ENCODE data around the gene UTP15. TPM values are rescaled to one million over a fixed set of nuclear protein-coding genes. Genes with fewer than 3 reads are reported as not detected.

Gene UTP15
- total and polyA plus RNA-seq, 2 donors (not counting 3 experiments of a cell fraction or from before 2014, with no cell fraction given), result 11.7 to 25.2 TPM

- H3K27me3 ChIP-seq (ENCODE audit: control insufficient read depth in 2 of 2, insufficient read depth in 2 of 2, low read length in 2 of 2), result no peaks in the 10 kb centered on the region
- no peaks in the 10 kb centered on the region for H3K79me2 ChIP-seq (ENCODE audit: control insufficient read depth, insufficient read depth, low read length)
- H3K4me1 ChIP-seq (ENCODE audit: control insufficient read depth, extremely low read depth, insufficient read depth, low read length), result peaks cover 46% of the 10 kb centered on the region
- no peak for DNase-seq (ENCODE audit: low read depth, low spot score)
- peak overlapping the region; percentile 34 for H3K9ac ChIP-seq (replicated peaks; ENCODE audit: extremely low read depth, insufficient read depth, low read length)
- peak overlapping the region; percentile 84 for H3K27ac ChIP-seq (ENCODE audit: insufficient read depth, low read depth, low read length)
- H3K4me2 ChIP-seq (ENCODE audit: insufficient read depth, low read length), result peak overlapping the region; percentile 64
- FAIRE-seq, result peak; percentile 70
- ChIA-PET POLR2A (no interaction called here), CTCF (interaction anchor here (0.8 to 1.3 kb wide), 7 partner anchors 14 to 217 kb away, joined by 3 to 4 read pairs (median 3); no protein-coding TSS in a partner anchor)
- intact Hi-C loops (cut with micrococcal nuclease), result no loop called here
- H3K9me1 ChIP-seq (replicated peaks; ENCODE audit: control insufficient read depth, extremely low read depth, insufficient read depth, low read length), result no peaks in the 10 kb centered on the region
- peak overlapping the region; percentile 39 for H2AFZ ChIP-seq (ENCODE audit: low read depth, low read length)
- TF ChIP-seq EZH2 (IDR thresholded peaks at IDR 0.05; ENCODE audit: borderline replicate concordance, low read depth, low read length, severe bottlenecking), result no peak
- no peak for TF ChIP-seq MYC (IDR thresholded peaks at IDR 0.05; ENCODE audit: low read depth, low read length)
- no peak for TF ChIP-seq MAX (IDR thresholded peaks at IDR 0.05; ENCODE audit: insufficient read depth, insufficient read length)
- TF ChIP-seq POLR2AphosphoS5 (IDR thresholded peaks at IDR 0.05; ENCODE audit: insufficient read depth, low read depth, low read length), result no peak
- no peak for TF ChIP-seq POLR2A (IDR thresholded peaks at IDR 0.05; ENCODE audit: low read depth, low read length)
- TF ChIP-seq GATA2 (IDR thresholded peaks at IDR 0.05; ENCODE audit: insufficient read depth, insufficient read length, low read depth, low read length), result no peak
- no peak for TF ChIP-seq FOS (IDR thresholded peaks at IDR 0.05; ENCODE audit: borderline replicate concordance, insufficient read depth, low read length)
- TF ChIP-seq JUN (IDR thresholded peaks at IDR 0.05; ENCODE audit: borderline replicate concordance, insufficient read depth, insufficient read length, low read depth), result no peak
- TF ChIP-seq CTCF (IDR thresholded peaks at IDR 0.05; ENCODE audit: extremely low read depth in 1 of 2, insufficient read depth in 1 of 2, low read depth in 1 of 2, low read length in 2 of 2), result no peak
- no peaks in the 10 kb centered on the region for H3K9me3 ChIP-seq (replicated peaks; ENCODE audit: control insufficient read depth, insufficient read depth, low read length)
- H3K36me3 ChIP-seq (ENCODE audit: control insufficient read depth in 2 of 2, extremely low read depth in 1 of 2, insufficient read depth in 2 of 2, low read length in 2 of 2), result no peaks in the 10 kb centered on the region
- no peak overlapping the region for H3K4me3 ChIP-seq (replicated peaks in 1 of 3; ENCODE audit: insufficient read depth in 1 of 3, low read depth in 1 of 3, low read length in 3 of 3)
- dilution Hi-C loops (cut with MboI; ENCODE audit: extremely low pct_ligation_motif_present, low sequenced_read_pairs), result no loop called here
- BruUV-seq (replicated peaks), result no TSS peak
- H4K20me1 ChIP-seq (replicated peaks; ENCODE audit: control insufficient read depth, extremely low read depth, insufficient read depth, low read length), result no peaks in the 10 kb centered on the region
These were observed 40.7 kb downstream of the UTP15 start for GRCh38 chr5:73606206-73606753.

Data from endothelial cell of umbilical vein (primary cell).